GM13977 (cell line): ENCODE results near the gene UBFD1.

ENCODE experiments used
- DNase-seq: peaks from one replicate; pipeline ENCODE4 v3.0.0; 2012; ENCODE audit warnings: low spot score
- in situ Hi-C: fragments of 300-500 bp; cut with MboI; formaldehyde crosslinking; loops from one replicate; pipeline ENCODE4 v1.12.0; 2022; ENCODE audit warnings: low sequenced_read_pairs, low pct_unique_long_range_greater_than_20kb, mixed read lengths, inconsistent platforms; ENCODE audit not compliant: unreplicated experiment
- TF ChIP-seq, protein P1 (sequence below): IDR thresholded peaks from 2 replicates; pipeline ENCODE4 v1.5.1; 2012; ENCODE audit warnings: mild to moderate bottlenecking, control low read depth; ENCODE audit not compliant: insufficient read depth; ENCODE audit errors: extremely low read depth, missing control alignments

The UBFD1 gene

GRCh38 chr16:23573817-23574216 lies 16.3 kb downstream of the UBFD1 start:
- in situ Hi-C loops = no loop called here
- DNase-seq = no peak
- TF ChIP-seq, protein P1, sequence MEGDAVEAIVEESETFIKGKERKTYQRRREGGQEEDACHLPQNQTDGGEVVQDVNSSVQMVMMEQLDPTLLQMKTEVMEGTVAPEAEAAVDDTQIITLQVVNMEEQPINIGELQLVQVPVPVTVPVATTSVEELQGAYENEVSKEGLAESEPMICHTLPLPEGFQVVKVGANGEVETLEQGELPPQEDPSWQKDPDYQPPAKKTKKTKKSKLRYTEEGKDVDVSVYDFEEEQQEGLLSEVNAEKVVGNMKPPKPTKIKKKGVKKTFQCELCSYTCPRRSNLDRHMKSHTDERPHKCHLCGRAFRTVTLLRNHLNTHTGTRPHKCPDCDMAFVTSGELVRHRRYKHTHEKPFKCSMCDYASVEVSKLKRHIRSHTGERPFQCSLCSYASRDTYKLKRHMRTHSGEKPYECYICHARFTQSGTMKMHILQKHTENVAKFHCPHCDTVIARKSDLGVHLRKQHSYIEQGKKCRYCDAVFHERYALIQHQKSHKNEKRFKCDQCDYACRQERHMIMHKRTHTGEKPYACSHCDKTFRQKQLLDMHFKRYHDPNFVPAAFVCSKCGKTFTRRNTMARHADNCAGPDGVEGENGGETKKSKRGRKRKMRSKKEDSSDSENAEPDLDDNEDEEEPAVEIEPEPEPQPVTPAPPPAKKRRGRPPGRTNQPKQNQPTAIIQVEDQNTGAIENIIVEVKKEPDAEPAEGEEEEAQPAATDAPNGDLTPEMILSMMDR = no peak

DNA sequence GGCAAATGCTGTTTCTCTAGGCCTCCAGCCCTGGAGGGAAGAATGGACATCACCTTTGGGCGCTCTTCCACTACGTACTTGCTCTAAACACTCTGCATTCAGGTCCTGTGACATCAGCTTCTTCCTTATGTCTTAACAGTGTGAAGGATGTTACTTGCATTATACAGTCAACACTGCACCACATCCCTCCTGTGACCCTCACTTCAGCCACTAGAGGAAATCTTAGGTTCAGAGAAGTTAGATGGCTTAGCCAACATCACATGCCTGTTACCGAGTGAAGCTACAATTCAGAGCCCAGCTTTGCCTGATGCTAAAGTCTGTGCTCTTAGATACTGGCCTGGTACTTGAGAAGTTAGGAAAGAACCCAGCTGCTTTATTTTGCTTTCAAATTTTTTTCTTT lies 18.3 kb downstream of the UBFD1 start:
- DNase-seq = no peak
- in situ Hi-C loops = no loop called here
- TF ChIP-seq, protein P1 = no peak

DNA sequence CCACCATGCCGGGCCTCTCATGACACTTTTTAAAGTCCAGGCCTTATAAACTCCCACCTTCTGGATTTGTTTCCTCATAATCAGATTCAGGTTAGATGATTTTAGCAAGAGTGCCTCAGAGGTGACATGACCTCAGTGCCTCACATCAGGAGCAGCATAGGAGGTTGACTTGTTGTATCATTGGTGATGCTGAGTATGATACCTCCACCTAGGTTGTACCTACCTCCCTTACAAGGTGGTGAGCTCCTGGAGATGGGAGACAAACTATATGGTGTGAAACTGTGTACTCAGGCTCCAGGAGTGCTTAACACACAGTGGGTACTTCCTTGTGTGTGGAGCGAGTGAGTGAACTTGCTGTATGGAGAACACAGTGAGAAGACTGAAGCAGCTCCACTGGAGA lies 20.0 kb downstream of the UBFD1 start:
- in situ Hi-C loops = no loop called here
- TF ChIP-seq, protein P1 = no peak
- no peak for DNase-seq

DNA sequence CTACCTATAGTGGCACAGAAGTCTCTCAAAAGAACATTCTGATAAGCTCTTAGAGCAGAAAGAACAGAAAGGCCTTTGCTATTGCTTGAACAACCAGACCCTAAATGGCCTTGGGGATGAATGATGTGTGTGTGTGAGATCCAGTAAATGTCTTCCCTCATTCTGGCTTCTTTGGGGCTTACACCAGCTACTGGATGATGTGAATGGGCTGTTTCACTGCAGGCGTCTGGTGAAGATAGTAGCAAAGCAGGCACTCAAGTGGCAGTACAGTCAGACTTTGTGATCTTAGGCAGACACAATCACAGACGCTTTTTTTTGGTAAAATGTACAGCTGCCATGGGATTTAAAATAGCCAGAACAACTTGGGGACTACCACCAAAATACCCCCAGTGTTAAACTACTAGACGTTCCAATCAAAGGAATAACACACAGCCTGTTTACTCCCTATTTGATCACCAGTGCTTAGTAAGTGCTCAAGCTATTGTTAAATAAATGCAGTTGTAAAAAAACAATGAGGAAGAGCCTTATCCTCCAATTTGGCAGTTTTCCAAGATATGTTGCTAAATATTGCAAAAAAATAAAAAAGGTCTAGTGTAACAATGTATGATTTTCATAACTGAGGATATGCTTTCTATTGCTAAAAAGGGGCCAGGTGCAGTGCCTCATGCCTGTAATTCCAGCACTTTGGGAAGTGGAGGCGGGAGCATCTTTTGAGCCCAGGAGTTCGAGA lies 20.7 kb downstream of the UBFD1 start:
- in situ Hi-C loops = no loop called here
- DNase-seq = no peak
- TF ChIP-seq, protein P1 = no peak

- no peak for DNase-seq
- TF ChIP-seq, protein P1 = no peak
- in situ Hi-C loops = no loop called here
These were observed 21.8 kb downstream of the UBFD1 start for GRCh38 chr16:23579371-23579770.

- TF ChIP-seq, protein P1 = no peak
- in situ Hi-C loops = no loop called here
- no peak for DNase-seq
These were observed 22.9 kb downstream of the UBFD1 start for GRCh38 chr16:23580391-23580790.
